Panc1 (cell line): Measurements from ENCODE around the gene RING1. TPM values are rescaled to one million over a fixed set of nuclear protein-coding genes. Genes with fewer than 3 reads are reported as not detected.

Source experiments
- ATAC-seq: fragments of 200-7000 bp; cut with Tn5 transposase; 2 replicates; pipeline ENCODE4 v1.9.1; 2020; ENCODE audit warnings: mild to moderate bottlenecking, moderate library complexity
- BruUV-seq: library from RNA; stranded (reverse); fragments of 400-500 nt; replicated peaks from 2 replicates; lab custom pipeline; 2021; lab: Mats Ljungman, UMichigan
- CTCF ChIA-PET: fragments of 300-600 bp; sonication (Branson Sonifier 250); formaldehyde crosslinking; loops from one replicate; lab custom pipeline; 2022; ENCODE audit warnings: antibody characterized with exemption; lab: Charles Lee
- POLR2A ChIA-PET: fragments of 300-600 bp; sonication (Branson Sonifier 250); formaldehyde crosslinking; loops from one replicate; lab custom pipeline; 2022; ENCODE audit warnings: antibody characterized with exemption; lab: Charles Lee
- DNase-seq: peaks from one replicate; pipeline ENCODE4 v3.0.0-alpha.2; 2010; ENCODE audit warnings: low read depth, low spot score
- H3K27ac ChIP-seq: 2 replicates; pipeline ENCODE4 v1.5.1; 2011; ENCODE audit warnings: mild to moderate bottlenecking, low read length, inconsistent platforms
- H3K27me3 ChIP-seq: fragments of 200-500 bp; sonication (Bioruptor generic); 2 replicates; pipeline ENCODE4 v1.6.0; 2014; ENCODE audit warnings: low read length, inconsistent platforms; ENCODE audit not compliant: control insufficient read depth, insufficient read depth
- H3K36me3 ChIP-seq: fragments of 200-500 bp; sonication (Bioruptor generic); 2 replicates; pipeline ENCODE4 v1.5.1; 2014; ENCODE audit warnings: inconsistent platforms, mild to moderate bottlenecking, low read length, moderate library complexity; ENCODE audit not compliant: control insufficient read depth, insufficient read depth
- H3K4me1 ChIP-seq: 2 replicates; pipeline ENCODE4 v1.5.1; 2011; ENCODE audit warnings: inconsistent platforms, mild to moderate bottlenecking, low read length, moderate library complexity; ENCODE audit not compliant: control insufficient read depth, insufficient read depth
- H3K4me3 ChIP-seq, 2 experiments: 2 replicates each; pipeline ENCODE4 v1.5.1; 2011 to 2012; ENCODE audit warnings: low read depth in 2 of 2, low read length in 2 of 2, mild to moderate bottlenecking in 2 of 2, inconsistent platforms in 1 of 2, moderate library complexity in 1 of 2
- H3K9me3 ChIP-seq: fragments of 200-500 bp; sonication (Bioruptor generic); 2 replicates; pipeline ENCODE4 v1.5.1; 2014; ENCODE audit warnings: low read depth, mild to moderate bottlenecking, inconsistent platforms, low read length, moderate library complexity; ENCODE audit not compliant: control insufficient read depth, insufficient read depth
- POLR2AphosphoS5 ChIP-seq: IDR thresholded peaks from 2 replicates; pipeline ENCODE4 v1.6.1; 2012; ENCODE audit warnings: mild to moderate bottlenecking, low read depth, low read length, moderate library complexity
- REST ChIP-seq, 2 experiments: IDR thresholded peaks; 2 replicates each; pipeline ENCODE4 v1.6.1; 2011 to 2012; ENCODE audit warnings: low read depth in 2 of 2, control low read depth in 1 of 2, low read length in 1 of 2, mild to moderate bottlenecking in 1 of 2, moderate library complexity in 1 of 2; ENCODE audit not compliant: insufficient read depth in 1 of 2
- SIN3A ChIP-seq: IDR thresholded peaks from 2 replicates; pipeline ENCODE4 v1.6.1; 2012; ENCODE audit warnings: low read depth, mild to moderate bottlenecking, low read length, moderate library complexity, borderline replicate concordance; ENCODE audit not compliant: insufficient read depth
- TCF7L2 ChIP-seq: IDR thresholded peaks from 2 replicates; pipeline ENCODE4 v1.6.1; 2011; ENCODE audit warnings: mild to moderate bottlenecking, low read depth, low read length, inconsistent platforms
- in situ Hi-C: cut with HindIII; loops from 2 replicates; pipeline ENCODE4 v1.10.0; 2016; ENCODE audit warnings: low sequenced_read_pairs, low pct_unique_long_range_greater_than_20kb
- intact Hi-C: fragments of 100-400 bp; cut with micrococcal nuclease; formaldehyde crosslinking; loops from one replicate; pipeline ENCODE4 v1.10.0; 2022; ENCODE audit not compliant: unreplicated experiment
- total RNA-seq: library from RNA; stranded (reverse); gene quantifications from one replicate; pipeline ENCODE4 v1.2.1, GENCODE V29; 2021; ENCODE audit not compliant: unreplicated experiment
- TF ChIP-seq, protein P1 (sequence below): fragments of 450-650 bp; IDR thresholded peaks from 2 replicates; pipeline ENCODE4 v1.5.1; 2017; ENCODE audit warnings: mild to moderate bottlenecking

RING1 gene
- total RNA-seq, 1 experiment from 2014 or later, result 33.7 TPM

- CTCF ChIA-PET, result interaction anchor here (0.6 kb wide), 1 partner anchor 9 kb away, joined by 4 read pairs; no protein-coding TSS in a partner anchor
- ATAC-seq, result no peak
- no peaks in the 10 kb centered on the region for H3K27me3 ChIP-seq
Measured at GRCh38 chr6:33236852-33237251, 28.6 kb downstream of the RING1 start.

DNA sequence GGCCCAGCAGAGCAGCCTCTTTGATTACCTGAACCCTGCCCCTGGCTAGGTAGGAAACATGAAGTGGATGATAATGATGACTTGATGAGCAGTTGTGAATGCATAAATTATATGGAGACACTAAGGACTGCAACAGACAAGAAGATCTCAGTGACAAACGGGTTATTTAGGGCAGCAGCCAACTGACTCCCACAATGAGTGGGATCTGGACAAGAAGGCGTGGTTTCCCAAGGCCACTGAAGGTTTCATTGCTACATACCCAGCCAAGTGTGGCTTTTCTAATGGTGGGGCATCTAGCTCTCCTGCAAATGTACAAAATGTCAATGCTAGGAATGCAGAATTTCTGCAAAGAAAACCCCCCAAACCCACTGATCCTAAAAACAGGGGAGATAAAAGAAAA, 29.4 kb downstream of the RING1 start:
- Histone ChIP-seq H3K9me3 (no peaks in the 10 kb centered on the region), H3K4me3 (no peak overlapping the region), H3K4me1 (no peaks in the 10 kb centered on the region), H3K27ac (no peak overlapping the region), H3K36me3 (no peaks in the 10 kb centered on the region), H3K27me3 (no peaks in the 10 kb centered on the region)
- DNase-seq (no peak), ATAC-seq (no peak)
- ChIA-PET CTCF (no interaction called here), POLR2A (interaction anchor here (0.5 kb wide), 1 partner anchor 29 kb away, joined by 6 read pairs; no protein-coding TSS in a partner anchor)
- TF ChIP-seq, protein P1, sequence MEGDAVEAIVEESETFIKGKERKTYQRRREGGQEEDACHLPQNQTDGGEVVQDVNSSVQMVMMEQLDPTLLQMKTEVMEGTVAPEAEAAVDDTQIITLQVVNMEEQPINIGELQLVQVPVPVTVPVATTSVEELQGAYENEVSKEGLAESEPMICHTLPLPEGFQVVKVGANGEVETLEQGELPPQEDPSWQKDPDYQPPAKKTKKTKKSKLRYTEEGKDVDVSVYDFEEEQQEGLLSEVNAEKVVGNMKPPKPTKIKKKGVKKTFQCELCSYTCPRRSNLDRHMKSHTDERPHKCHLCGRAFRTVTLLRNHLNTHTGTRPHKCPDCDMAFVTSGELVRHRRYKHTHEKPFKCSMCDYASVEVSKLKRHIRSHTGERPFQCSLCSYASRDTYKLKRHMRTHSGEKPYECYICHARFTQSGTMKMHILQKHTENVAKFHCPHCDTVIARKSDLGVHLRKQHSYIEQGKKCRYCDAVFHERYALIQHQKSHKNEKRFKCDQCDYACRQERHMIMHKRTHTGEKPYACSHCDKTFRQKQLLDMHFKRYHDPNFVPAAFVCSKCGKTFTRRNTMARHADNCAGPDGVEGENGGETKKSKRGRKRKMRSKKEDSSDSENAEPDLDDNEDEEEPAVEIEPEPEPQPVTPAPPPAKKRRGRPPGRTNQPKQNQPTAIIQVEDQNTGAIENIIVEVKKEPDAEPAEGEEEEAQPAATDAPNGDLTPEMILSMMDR, result no peak
- TF ChIP-seq POLR2AphosphoS5 (no peak), REST (IDR thresholded peaks at IDR 0.05; ENCODE audit: insufficient read depth in 1 of 2, low read depth in 2 of 2, low read length in 1 of 2) (no peak), TCF7L2 (no peak), SIN3A (no peak)
- in situ Hi-C loops, result no loop called here
- intact Hi-C loops, result no loop called here
- BruUV-seq, result no TSS peak

More at GRCh38 chr6:33236852-33237251, 28.6 kb downstream of the RING1 start:
- no peak for TF ChIP-seq REST (IDR thresholded peaks at IDR 0.05; ENCODE audit: insufficient read depth in 1 of 2, low read depth in 2 of 2, low read length in 1 of 2)
- intact Hi-C loops (no loop called here), in situ Hi-C loops (no loop called here)
- Histone ChIP-seq H3K36me3 (no peaks in the 10 kb centered on the region), H3K4me3 (no peak overlapping the region), H3K9me3 (no peaks in the 10 kb centered on the region), H3K4me1 (no peaks in the 10 kb centered on the region), H3K27ac (no peak overlapping the region)
- BruUV-seq, result no TSS peak
- POLR2A ChIA-PET, result interaction anchor here (0.6 kb wide), 1 partner anchor 77 kb away, joined by 3 read pairs; no protein-coding TSS in a partner anchor
- DNase-seq, result no peak
